ENCODE results near the gene SHISA8.

DNA sequence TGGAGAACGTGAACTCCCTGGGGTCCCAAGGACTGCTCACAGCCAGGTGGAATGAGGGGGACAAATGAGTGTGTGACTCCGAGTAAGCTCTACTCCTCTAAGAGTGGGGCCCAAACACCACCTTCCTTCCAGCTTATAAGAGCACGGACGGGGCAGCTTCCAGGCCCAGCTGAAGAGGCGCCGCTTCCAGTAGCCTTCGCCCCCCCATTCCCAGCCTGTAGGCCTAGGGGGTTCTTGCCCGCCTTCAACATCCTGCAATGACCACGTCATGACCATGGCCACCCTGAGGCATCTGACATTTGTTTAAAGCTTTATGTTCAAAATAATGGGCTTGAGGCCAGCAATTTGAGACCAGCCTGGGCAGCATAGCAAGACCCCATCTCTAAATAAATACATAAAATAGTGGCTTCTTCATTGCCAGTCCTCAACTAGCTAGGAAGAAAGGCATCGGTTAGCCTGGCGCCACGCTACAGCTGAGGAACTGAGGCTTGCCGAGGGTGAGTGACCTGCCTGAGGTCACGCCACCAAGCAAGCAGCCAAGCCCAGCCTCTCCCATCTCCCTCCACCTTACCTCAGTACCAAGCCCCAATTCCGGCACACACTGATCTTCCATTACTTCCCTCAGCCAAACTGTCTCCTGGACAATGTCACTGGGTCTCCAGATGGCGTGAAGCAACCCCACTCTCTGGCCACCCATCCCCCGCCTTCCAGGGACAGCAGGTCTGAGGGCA is 19.6 kb upstream of the SHISA8 start:
- TF ChIP-seq, protein P1, sequence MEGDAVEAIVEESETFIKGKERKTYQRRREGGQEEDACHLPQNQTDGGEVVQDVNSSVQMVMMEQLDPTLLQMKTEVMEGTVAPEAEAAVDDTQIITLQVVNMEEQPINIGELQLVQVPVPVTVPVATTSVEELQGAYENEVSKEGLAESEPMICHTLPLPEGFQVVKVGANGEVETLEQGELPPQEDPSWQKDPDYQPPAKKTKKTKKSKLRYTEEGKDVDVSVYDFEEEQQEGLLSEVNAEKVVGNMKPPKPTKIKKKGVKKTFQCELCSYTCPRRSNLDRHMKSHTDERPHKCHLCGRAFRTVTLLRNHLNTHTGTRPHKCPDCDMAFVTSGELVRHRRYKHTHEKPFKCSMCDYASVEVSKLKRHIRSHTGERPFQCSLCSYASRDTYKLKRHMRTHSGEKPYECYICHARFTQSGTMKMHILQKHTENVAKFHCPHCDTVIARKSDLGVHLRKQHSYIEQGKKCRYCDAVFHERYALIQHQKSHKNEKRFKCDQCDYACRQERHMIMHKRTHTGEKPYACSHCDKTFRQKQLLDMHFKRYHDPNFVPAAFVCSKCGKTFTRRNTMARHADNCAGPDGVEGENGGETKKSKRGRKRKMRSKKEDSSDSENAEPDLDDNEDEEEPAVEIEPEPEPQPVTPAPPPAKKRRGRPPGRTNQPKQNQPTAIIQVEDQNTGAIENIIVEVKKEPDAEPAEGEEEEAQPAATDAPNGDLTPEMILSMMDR (IDR thresholded peaks at IDR 0.05 in 2 of 3, conservative IDR thresholded peaks at IDR 0.05 in 1 of 3; ENCODE audit: control insufficient read depth in 2 of 3, extremely low read depth in 1 of 3, insufficient read depth in 1 of 3, low read depth in 3 of 3, low read length in 3 of 3), result no peak
- TF ChIP-seq HDGF (IDR thresholded peaks at IDR 0.05) (peak; percentile 46), RCOR1 (conservative IDR thresholded peaks at IDR 0.05; ENCODE audit: low read depth, low read length) (no peak), POLR2A (IDR thresholded peaks at IDR 0.05; ENCODE audit: low read depth, low read length) (no peak; the same call in 1 of the 2 replicates), KDM1A (IDR thresholded peaks at IDR 0.05; ENCODE audit: borderline replicate concordance) (no peak), EED (IDR thresholded peaks at IDR 0.05; ENCODE audit: low read depth) (no peak; the same call in 1 of the 2 replicates), RAD21 (IDR thresholded peaks at IDR 0.05; ENCODE audit: insufficient read depth, low read depth, low read length) (no peak), ZNF384 (IDR thresholded peaks at IDR 0.05; ENCODE audit: borderline replicate concordance, low read depth, low read length) (no peak), LARP7 (IDR thresholded peaks at IDR 0.05) (no peak), ATF7 (IDR thresholded peaks at IDR 0.05; ENCODE audit: low read depth) (no peak), TAF1 (IDR thresholded peaks at IDR 0.05; ENCODE audit: borderline replicate concordance, low read depth, low read length) (no peak)
- TF ChIP-seq, protein P2, sequence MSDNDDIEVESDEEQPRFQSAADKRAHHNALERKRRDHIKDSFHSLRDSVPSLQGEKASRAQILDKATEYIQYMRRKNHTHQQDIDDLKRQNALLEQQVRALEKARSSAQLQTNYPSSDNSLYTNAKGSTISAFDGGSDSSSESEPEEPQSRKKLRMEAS (IDR thresholded peaks at IDR 0.05; ENCODE audit: low read depth, low read length), result no peak
- TF ChIP-seq, protein P3, sequence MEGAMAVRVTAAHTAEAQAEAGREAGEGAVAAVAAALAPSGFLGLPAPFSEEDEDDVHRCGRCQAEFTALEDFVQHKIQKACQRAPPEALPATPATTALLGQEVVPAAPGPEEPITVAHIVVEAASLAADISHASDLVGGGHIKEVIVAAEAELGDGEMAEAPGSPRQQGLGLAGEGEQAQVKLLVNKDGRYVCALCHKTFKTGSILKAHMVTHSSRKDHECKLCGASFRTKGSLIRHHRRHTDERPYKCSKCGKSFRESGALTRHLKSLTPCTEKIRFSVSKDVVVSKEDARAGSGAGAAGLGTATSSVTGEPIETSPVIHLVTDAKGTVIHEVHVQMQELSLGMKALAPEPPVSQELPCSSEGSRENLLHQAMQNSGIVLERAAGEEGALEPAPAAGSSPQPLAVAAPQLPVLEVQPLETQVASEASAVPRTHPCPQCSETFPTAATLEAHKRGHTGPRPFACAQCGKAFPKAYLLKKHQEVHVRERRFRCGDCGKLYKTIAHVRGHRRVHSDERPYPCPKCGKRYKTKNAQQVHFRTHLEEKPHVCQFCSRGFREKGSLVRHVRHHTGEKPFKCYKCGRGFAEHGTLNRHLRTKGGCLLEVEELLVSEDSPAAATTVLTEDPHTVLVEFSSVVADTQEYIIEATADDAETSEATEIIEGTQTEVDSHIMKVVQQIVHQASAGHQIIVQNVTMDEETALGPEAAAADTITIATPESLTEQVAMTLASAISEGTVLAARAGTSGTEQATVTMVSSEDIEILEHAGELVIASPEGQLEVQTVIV (IDR thresholded peaks at IDR 0.05; ENCODE audit: borderline replicate concordance, partially characterized antibody), result no peak
- TF ChIP-seq, protein P4, sequence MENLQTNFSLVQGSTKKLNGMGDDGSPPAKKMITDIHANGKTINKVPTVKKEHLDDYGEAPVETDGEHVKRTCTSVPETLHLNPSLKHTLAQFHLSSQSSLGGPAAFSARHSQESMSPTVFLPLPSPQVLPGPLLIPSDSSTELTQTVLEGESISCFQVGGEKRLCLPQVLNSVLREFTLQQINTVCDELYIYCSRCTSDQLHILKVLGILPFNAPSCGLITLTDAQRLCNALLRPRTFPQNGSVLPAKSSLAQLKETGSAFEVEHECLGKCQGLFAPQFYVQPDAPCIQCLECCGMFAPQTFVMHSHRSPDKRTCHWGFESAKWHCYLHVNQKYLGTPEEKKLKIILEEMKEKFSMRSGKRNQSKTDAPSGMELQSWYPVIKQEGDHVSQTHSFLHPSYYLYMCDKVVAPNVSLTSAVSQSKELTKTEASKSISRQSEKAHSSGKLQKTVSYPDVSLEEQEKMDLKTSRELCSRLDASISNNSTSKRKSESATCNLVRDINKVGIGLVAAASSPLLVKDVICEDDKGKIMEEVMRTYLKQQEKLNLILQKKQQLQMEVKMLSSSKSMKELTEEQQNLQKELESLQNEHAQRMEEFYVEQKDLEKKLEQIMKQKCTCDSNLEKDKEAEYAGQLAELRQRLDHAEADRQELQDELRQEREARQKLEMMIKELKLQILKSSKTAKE (IDR thresholded peaks at IDR 0.05; ENCODE audit: low read depth, poor library complexity, severe bottlenecking), result no peak
